OCI-LY7 (cell line): Measurements from ENCODE around the gene SBNO1. TPM values are rescaled to one million over a fixed set of nuclear protein-coding genes. Genes with fewer than 3 reads are reported as not detected.
A peak's percentile ranks its signal among the peaks of the same experiment; 100 is the strongest.
"Not testable (repeated sequence)": the region's sequence is repeated elsewhere in the genome, so short reads cannot be mapped to it uniquely, and the experiment has no call there.

Source experiments
- BruUV-seq: library from RNA; stranded (reverse); fragments of 400-500 nt; replicated peaks from 2 replicates; lab custom pipeline; 2021; lab: Mats Ljungman, UMichigan
- CTCF ChIA-PET: fragments of 300-600 bp; sonication (Branson Sonifier 250); formaldehyde crosslinking; loops from one replicate; lab custom pipeline; 2022; ENCODE audit warnings: antibody characterized with exemption; ENCODE audit not compliant: unreplicated experiment; lab: Charles Lee
- POLR2A ChIA-PET: fragments of 300-600 bp; sonication (Branson Sonifier 250); formaldehyde crosslinking; loops from one replicate; lab custom pipeline; 2022; ENCODE audit warnings: antibody characterized with exemption; lab: Charles Lee
- DNase-seq: peaks from one replicate; pipeline ENCODE4 v3.0.0-alpha.2; 2015; ENCODE audit warnings: low spot score
- H2AFZ ChIP-seq: fragments of 200-600 bp; sonication (generic), shearing (Covaris generic); 2 replicates; pipeline ENCODE4 v1.6.1; 2014; ENCODE audit warnings: mild to moderate bottlenecking, antibody characterized with exemption, low read length, moderate library complexity
- H3K27ac ChIP-seq: fragments of 200-600 bp; sonication (generic); 2 replicates; pipeline ENCODE4 v1.5.1; 2014; ENCODE audit warnings: mixed run types, low read depth, mild to moderate bottlenecking, moderate library complexity, low read length, inconsistent platforms; ENCODE audit not compliant: poor library complexity, severe bottlenecking
- H3K36me3 ChIP-seq: fragments of 200-600 bp; sonication (generic); 2 replicates; pipeline ENCODE4 v1.6.1; 2014; ENCODE audit warnings: mild to moderate bottlenecking, antibody characterized with exemption, low read length, moderate library complexity, mixed read lengths; ENCODE audit not compliant: insufficient read depth
- H3K4me1 ChIP-seq: fragments of 200-600 bp; sonication (generic); 2 replicates; pipeline ENCODE4 v1.5.1; 2014; ENCODE audit warnings: mild to moderate bottlenecking, low read length; ENCODE audit not compliant: insufficient read depth, poor library complexity, severe bottlenecking
- H3K4me2 ChIP-seq: fragments of 200-600 bp; sonication (generic); 2 replicates; pipeline ENCODE4 v1.6.1; 2014; ENCODE audit warnings: mild to moderate bottlenecking, low read length
- H3K4me3 ChIP-seq: fragments of 200-600 bp; sonication (generic); 2 replicates; pipeline ENCODE4 v1.5.1; 2014; ENCODE audit warnings: mild to moderate bottlenecking, low read depth, low read length; ENCODE audit not compliant: poor library complexity, severe bottlenecking
- H3K79me2 ChIP-seq: fragments of 200-600 bp; sonication (generic); 2 replicates; pipeline ENCODE4 v1.6.1; 2016; ENCODE audit warnings: low read depth, mild to moderate bottlenecking, low read length, moderate library complexity, mixed read lengths; ENCODE audit not compliant: insufficient read depth
- H3K9me2 ChIP-seq: fragments of 200-600 bp; sonication (generic); 2 replicates; pipeline ENCODE4 v1.6.1; 2016; ENCODE audit warnings: mild to moderate bottlenecking, low read length, mixed read lengths; ENCODE audit not compliant: insufficient read depth
- H3K9me3 ChIP-seq: fragments of 200-600 bp; sonication (generic); 2 replicates; pipeline ENCODE4 v1.6.1; 2014; ENCODE audit warnings: mild to moderate bottlenecking, mixed run types, low read length, mixed read lengths
- H4K20me1 ChIP-seq: fragments of 200-600 bp; sonication (generic); 2 replicates; pipeline ENCODE4 v1.6.1; 2014; ENCODE audit warnings: mild to moderate bottlenecking, antibody characterized with exemption, low read length, moderate library complexity, mixed read lengths; ENCODE audit not compliant: insufficient read depth
- CTCF ChIP-seq: fragments of 200-600 bp; sonication (generic); conservative IDR thresholded peaks from 2 replicates; pipeline ENCODE4 v1.5.1; 2014; ENCODE audit warnings: mild to moderate bottlenecking, antibody characterized with exemption, low read length, moderate library complexity, mixed read lengths
- EZH2phosphoT487 ChIP-seq: fragments of 200-600 bp; sonication (generic); IDR thresholded peaks from 2 replicates; pipeline ENCODE4 v1.6.1; 2018; ENCODE audit warnings: low read depth, borderline replicate concordance, mild to moderate bottlenecking, mixed run types, antibody characterized with exemption, low read length, moderate library complexity, mixed read lengths
- intact Hi-C: fragments of 100-400 bp; cut with micrococcal nuclease; formaldehyde crosslinking; loops from one replicate; pipeline ENCODE4 v1.10.0; 2022; ENCODE audit not compliant: unreplicated experiment
- total RNA-seq, 2 experiments: library from RNA; depleted of rRNA in 1 of 2; stranded (reverse); fragments of >200 nt in 1 of 2; shearing (Covaris generic) in 1 of 2; gene quantifications; 2 replicates each; pipeline ENCODE4 v1.2.3, GENCODE V29; 2014 to 2022

The SBNO1 gene
- total RNA-seq, 2 experiments from 2014 or later = 23.7 to 57.3 TPM

GRCh38 chr12:123388177-123388950 is 23.7 kb upstream of the SBNO1 start:
- Histone ChIP-seq H3K79me2 (peaks cover 54% of the 10 kb centered on the region), H3K36me3 (peaks cover 39% of the 10 kb centered on the region), H2AFZ (peak overlapping the region; percentile 29; the same call in 1 of the 2 replicates), H3K9me3 (no peaks in the 10 kb centered on the region), H3K4me2 (peak overlapping the region; percentile 75), H3K4me3 (peak overlapping the region; percentile 80), H4K20me1 (no peaks in the 10 kb centered on the region), H3K4me1 (peaks cover 45% of the 10 kb centered on the region), H3K9me2 (no peaks in the 10 kb centered on the region), H3K27ac (peak overlapping the region; percentile 71)
- CTCF ChIA-PET = no interaction called here
- TF ChIP-seq EZH2phosphoT487 (no peak), CTCF (no peak)
- DNase-seq = peak; percentile 83
- POLR2A ChIA-PET = interaction anchor here (0.5 to 1.5 kb wide), 2 partner anchors 23 to 105 kb away, joined by 3 to 6 read pairs; partner anchors contain the start of gene SBNO1
- BruUV-seq = no TSS peak
- intact Hi-C loops = loop anchor here (2.0 to 5.0 kb wide), 3 partner anchors 38 to 194 kb away; partner anchors contain the start of genes SNRNP35 and TMED2

GRCh38 chr12:123387508-123388176 is 23.0 kb upstream of the SBNO1 start:
- peak; percentile 49 for DNase-seq
- ChIA-PET POLR2A (interaction anchor here (0.5 to 1.5 kb wide), 2 partner anchors 23 to 194 kb away, joined by 5 to 6 read pairs; partner anchors contain the start of gene SBNO1), CTCF (no interaction called here)
- H3K9me2 ChIP-seq = no peaks in the 10 kb centered on the region
- peak overlapping the region; percentile 80 for H3K4me3 ChIP-seq
- peak overlapping the region; percentile 29; the same call in 1 of the 2 replicates for H2AFZ ChIP-seq
- H3K27ac ChIP-seq = peak overlapping the region; percentile 71
- H3K4me1 ChIP-seq = peaks cover 45% of the 10 kb centered on the region
- H3K9me3 ChIP-seq = no peaks in the 10 kb centered on the region
- peaks cover 31% of the 10 kb centered on the region for H3K36me3 ChIP-seq
- H4K20me1 ChIP-seq = no peaks in the 10 kb centered on the region
- intact Hi-C loops = loop anchor here (2.0 to 5.0 kb wide), 3 partner anchors 39 to 195 kb away; partner anchors contain the start of genes SNRNP35 and TMED2
- peak overlapping the region; percentile 75 for H3K4me2 ChIP-seq
- BruUV-seq = no TSS peak
- TF ChIP-seq CTCF (no peak), EZH2phosphoT487 (no peak)
- H3K79me2 ChIP-seq = peaks cover 54% of the 10 kb centered on the region

- DNase-seq, BruUV-seq, H4K20me1 ChIP-seq, CTCF ChIA-PET, H3K9me2 ChIP-seq, H3K27ac ChIP-seq, H3K9me3 ChIP-seq, H2AFZ ChIP-seq: not testable (repeated sequence)
- Histone ChIP-seq H3K79me2 (peaks cover 51% of the 10 kb centered on the region), H3K4me2 (peak overlapping the region; percentile 84), H3K4me1 (peaks cover 45% of the 10 kb centered on the region), H3K36me3 (peaks cover 10% of the 10 kb centered on the region), H3K4me3 (peak overlapping the region; percentile 91)
- POLR2A ChIA-PET = interaction anchor here (0.5 to 1.0 kb wide), 4 partner anchors 20 to 1498 kb away, joined by 3 read pairs; no protein-coding TSS in a partner anchor
- intact Hi-C loops = loop anchor here (5.0 kb wide), 1 partner anchor 197 kb away; the partner anchor contains the start of gene TMED2
Observed at GRCh38 chr12:123385536-123385935, 20.9 kb upstream of the SBNO1 start.
